NCI-H128 (cell line): ENCODE measurements around the gene DDX54.
"Not testable (repeated sequence)": the region's sequence is repeated elsewhere in the genome, so short reads cannot be mapped to it uniquely, and the experiment has no call there.

ENCODE experiments used
- DNase-seq: peaks from one replicate; lab custom pipeline; 2025; ENCODE audit not compliant: unreplicated experiment; lab: John Stamatoyannopoulos, UW

Gene DDX54

GRCh38 chr12:113145720-113146551, 39.3 kb downstream of the DDX54 start:
- no peak for DNase-seq

GRCh38 chr12:113144806-113145205, 40.5 kb downstream of the DDX54 start:
- DNase-seq, result no peak

DNA sequence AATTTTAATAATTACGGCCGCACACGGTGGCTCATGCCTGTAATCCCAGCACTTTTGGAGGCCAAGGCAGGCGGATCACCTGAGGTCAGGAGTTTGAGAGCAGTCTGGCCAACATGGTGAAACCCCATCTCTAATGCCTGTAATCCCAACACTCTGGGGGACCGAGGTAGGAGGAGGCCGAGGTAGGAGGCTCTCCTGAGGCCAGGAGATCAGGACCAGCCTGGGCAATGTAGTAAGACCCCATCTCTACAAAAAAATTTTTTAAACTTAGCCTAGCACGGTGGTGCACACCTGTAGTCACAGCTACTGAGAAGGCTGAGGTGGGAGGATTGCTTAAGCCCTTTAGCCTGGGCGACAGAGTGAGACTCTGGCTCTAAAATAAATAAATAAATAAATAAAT, 41.3 kb downstream of the DDX54 start:
- DNase-seq, result no peak

DNA sequence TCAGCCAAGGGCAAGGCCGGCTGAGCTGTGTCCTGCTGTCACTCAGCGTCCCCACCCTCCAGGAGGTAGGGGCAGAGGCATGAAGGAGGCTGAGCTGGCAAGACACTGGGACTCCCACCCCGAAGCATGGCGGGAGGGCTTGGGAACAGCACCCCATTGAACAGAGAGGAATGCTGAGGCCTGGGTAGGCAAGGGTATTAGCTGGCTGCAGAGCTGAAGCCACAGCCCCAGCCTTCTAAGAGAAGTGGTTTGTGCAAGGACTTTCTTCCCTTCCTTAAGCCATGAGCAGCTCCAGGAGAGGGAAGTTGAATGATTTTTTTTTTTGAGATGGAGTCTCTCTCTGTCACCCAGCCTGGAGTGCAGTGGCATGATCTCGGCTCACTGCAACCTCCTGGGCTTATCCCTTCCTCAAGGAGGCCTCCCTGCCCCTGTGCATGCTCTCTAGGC, 42.4 kb downstream of the DDX54 start:
- DNase-seq, result no peak

GRCh38 chr12:113142173-113142885, 42.9 kb downstream of the DDX54 start:
- DNase-seq, result no peak

GRCh38 chr12:113141716-113142115, 43.6 kb downstream of the DDX54 start:
- not testable (repeated sequence) for DNase-seq

- no peak for DNase-seq
Measured at GRCh38 chr12:113140706-113141105, 44.6 kb downstream of the DDX54 start.

GRCh38 chr12:113138826-113139225, 46.5 kb downstream of the DDX54 start:
- no peak for DNase-seq

- DNase-seq, result no peak
Measured at GRCh38 chr12:113137861-113138783, 47.2 kb downstream of the DDX54 start.

- no peak for DNase-seq
Measured at GRCh38 chr12:113136990-113137511, 48.2 kb downstream of the DDX54 start.

- no peak for DNase-seq
Measured at GRCh38 chr12:113136128-113136989, 48.9 kb downstream of the DDX54 start.

DNA sequence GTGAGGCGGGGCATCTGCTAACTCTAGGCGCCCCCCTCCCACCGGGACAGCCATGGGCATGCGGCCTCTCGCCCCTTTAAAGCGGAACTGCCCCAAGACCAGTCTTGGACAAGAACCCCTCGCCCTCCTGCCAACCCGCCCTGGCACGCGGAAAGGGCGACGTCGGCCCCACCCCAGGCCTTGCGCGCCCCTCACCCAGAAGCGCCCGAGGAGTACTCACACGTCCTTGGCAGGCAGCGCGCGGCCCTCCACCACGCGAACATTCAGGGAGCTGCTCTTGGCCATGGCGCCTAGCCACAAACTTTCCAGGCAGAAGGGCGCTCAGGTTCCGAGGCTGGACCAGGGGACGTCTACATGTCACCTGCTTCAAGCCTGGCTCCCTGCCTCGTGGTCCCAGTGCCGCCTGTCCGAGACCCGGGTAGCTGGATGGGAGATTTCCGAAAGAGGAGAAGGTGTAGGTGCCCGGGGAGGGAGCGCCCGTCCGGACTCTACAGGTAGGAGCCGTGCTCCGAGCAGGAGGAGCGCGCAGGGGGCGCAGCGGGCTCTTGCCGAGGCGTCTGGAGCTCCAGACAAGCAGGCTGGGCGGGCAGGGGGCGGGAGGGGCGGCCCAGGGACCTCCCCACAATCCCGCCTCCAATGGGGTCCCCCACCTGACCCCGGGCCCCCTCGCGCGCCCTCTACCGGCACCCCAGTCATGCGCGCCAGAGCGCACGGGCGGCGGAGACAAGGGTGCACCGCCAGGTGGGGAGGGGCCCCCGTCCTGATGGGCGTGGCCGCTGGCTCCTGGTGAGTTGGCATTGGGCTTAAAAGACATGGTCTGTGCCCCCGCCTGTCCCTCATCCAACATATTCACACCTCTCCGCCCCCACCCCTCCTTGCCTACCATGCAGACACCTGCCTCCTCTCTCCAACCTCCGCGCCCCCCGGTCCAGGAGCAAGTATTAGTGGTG, 49.8 kb downstream of the DDX54 start, which contains the start of gene RASAL1:
TSS of gene RASAL1 (minus strand) at position 584 of the 950 bp plus-strand sequence. CDS start at position 285, 299 bp downstream.
- DNase-seq, result peak; percentile 75

DNA sequence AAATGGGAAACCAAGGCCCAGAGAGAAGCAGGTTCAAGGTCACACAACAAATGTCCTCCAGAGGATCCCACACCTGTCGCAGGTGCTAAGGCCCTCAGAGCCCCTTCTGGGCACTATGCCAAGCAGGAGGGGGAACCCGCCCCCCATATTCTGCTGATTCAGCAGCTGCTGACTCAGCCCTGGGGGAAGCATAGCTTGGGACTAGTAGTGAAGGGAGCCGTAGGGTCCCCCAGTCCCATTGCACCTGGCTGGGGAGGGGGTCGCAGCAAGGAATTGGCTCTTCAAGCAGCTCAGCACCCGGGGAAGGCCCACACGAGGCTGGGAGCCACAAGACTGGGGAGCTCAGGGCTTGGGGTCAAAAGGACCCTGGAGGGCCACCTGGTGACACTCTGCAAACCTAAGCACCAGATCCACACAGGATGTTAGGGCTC, 50.7 kb downstream of the DDX54 start:
- no peak for DNase-seq

DNA sequence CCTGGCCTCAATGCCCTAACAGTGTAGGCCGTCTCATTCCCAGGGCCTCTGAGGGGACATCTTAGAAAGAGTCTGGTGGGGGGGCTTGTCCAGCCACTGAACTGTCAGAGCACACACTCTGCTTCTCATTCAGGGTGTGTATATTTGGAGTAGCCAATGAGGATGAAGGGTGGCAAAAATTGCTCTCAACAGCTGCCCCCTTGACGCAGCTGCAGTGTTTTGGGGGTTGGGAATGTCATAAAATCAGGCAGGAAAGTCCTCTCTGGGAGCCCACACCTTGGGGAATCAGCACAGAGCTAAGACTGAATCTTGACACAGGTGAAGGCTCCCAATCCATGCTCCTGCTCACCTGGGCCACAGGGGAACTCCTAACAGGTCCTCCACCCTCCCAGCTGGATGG, 51.2 kb downstream of the DDX54 start:
- no peak for DNase-seq

DNA sequence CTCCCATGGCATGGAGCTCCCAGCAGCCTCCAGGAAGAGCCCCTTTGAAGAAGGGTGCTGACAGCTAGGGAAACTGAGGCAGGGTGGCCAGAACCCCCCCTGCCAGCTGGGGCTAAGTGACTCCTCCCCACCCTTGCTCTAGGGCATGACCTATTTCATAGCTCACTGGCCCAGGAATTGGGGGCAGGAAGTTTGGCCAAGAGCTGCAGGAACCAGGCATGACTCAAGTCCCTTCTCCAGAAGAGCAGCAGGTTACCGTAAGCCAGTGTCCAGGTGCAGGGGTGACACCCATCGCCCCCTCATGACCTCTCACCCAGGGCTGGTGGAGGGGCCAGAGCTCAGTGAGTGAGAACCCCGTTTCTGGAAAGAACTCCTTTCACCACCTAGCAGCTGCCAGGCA, 51.6 kb downstream of the DDX54 start:
- no peak for DNase-seq

DNA sequence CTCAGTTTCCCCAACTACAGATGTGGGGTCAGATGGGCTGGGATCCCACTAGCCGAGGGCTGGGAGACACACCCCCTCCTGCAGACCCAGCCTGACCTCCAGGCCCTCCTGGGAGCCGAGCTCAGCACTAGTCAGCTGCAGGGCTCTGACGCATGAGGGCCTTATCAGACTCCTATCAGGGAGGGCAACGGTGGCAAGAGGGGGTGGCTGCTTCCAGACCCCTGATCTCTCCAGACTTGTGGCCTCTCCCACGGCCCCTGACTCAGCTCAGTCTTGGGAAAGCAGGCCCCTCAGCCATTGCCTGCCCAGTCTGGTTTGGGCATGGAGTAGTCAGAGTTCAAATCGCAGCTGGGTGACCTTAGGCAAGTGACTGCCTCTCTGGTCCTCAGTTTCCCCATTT, 52.2 kb downstream of the DDX54 start:
- DNase-seq, result no peak

- DNase-seq, result no peak
Measured at GRCh38 chr12:113131556-113131955, 53.7 kb downstream of the DDX54 start.

- no peak for DNase-seq
Measured at GRCh38 chr12:113130457-113131135, 54.7 kb downstream of the DDX54 start.
